ENCODE measurements around the gene PLEKHG4B.

DNA sequence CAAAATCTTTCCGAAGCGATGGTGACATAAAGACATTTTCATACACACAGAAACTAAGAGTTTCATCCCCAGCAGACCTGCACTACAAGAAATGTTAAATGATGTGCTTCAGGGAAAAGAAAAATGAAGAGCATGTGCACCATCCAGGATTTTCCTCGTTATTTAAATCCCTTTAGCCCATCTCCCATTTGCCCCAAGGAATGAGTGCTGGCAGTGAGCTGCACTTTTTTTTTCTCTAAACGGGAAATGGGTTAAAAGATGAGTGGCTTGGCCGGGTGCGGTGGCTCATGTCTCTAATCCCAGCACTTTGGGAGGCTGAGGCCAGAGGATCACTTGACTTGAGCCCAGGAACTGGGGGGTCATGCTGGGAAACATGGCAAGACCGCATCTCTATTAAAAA lies 92.5 kb downstream of the PLEKHG4B start:
- TF ChIP-seq, protein P1, sequence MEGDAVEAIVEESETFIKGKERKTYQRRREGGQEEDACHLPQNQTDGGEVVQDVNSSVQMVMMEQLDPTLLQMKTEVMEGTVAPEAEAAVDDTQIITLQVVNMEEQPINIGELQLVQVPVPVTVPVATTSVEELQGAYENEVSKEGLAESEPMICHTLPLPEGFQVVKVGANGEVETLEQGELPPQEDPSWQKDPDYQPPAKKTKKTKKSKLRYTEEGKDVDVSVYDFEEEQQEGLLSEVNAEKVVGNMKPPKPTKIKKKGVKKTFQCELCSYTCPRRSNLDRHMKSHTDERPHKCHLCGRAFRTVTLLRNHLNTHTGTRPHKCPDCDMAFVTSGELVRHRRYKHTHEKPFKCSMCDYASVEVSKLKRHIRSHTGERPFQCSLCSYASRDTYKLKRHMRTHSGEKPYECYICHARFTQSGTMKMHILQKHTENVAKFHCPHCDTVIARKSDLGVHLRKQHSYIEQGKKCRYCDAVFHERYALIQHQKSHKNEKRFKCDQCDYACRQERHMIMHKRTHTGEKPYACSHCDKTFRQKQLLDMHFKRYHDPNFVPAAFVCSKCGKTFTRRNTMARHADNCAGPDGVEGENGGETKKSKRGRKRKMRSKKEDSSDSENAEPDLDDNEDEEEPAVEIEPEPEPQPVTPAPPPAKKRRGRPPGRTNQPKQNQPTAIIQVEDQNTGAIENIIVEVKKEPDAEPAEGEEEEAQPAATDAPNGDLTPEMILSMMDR (IDR thresholded peaks at IDR 0.05; ENCODE audit: low read depth, low read length), result no peak
- TF ChIP-seq EZH2phosphoT487 (IDR thresholded peaks at IDR 0.05; ENCODE audit: low read depth), result no peak

All from OCI-LY3 (cell line).